Glutamatergic neuron (in vitro differentiated cells): ENCODE results near the gene HTRA3. TPM values are rescaled to one million over a fixed set of nuclear protein-coding genes. Genes with fewer than 3 reads are reported as not detected.

Source experiments
- DNase-seq: peaks from one replicate; pipeline ENCODE4 v3.0.0; 2022
- H3K27ac Mint-ChIP-seq: one replicate; pipeline ENCODE4 v1.8.0; 2020; ENCODE audit warnings: mild to moderate bottlenecking, mixed read lengths, inconsistent platforms; ENCODE audit not compliant: unreplicated experiment
- H3K27me3 Mint-ChIP-seq: one replicate; pipeline ENCODE4 v1.8.0; 2020; ENCODE audit warnings: mild to moderate bottlenecking, moderate library complexity, mixed read lengths, inconsistent platforms; ENCODE audit not compliant: unreplicated experiment
- H3K36me3 Mint-ChIP-seq: one replicate; pipeline ENCODE4 v1.8.0; 2020; ENCODE audit warnings: mild to moderate bottlenecking, mixed read lengths, inconsistent platforms; ENCODE audit not compliant: unreplicated experiment
- H3K4me1 Mint-ChIP-seq: one replicate; pipeline ENCODE4 v1.8.0; 2020; ENCODE audit warnings: mild to moderate bottlenecking, low read depth, mixed read lengths, inconsistent platforms; ENCODE audit not compliant: unreplicated experiment
- H3K4me3 Mint-ChIP-seq: one replicate; pipeline ENCODE4 v1.8.0; 2020; ENCODE audit warnings: mild to moderate bottlenecking, mixed read lengths, inconsistent platforms; ENCODE audit not compliant: unreplicated experiment
- H3K9me3 Mint-ChIP-seq: one replicate; pipeline ENCODE4 v1.8.0; 2020; ENCODE audit warnings: mild to moderate bottlenecking, moderate library complexity, mixed read lengths, inconsistent platforms; ENCODE audit not compliant: unreplicated experiment
- CTCF ChIP-seq: fragments of 200-600 bp; sonication (generic); IDR thresholded peaks from one replicate; pipeline ENCODE4 v1.5.0; 2021; ENCODE audit not compliant: partially characterized antibody, unreplicated experiment
- total RNA-seq: library from RNA; stranded (reverse); fragmentation: NEBNext Ultra II Directional; extraction: Animal tissue kit (Norgen Biotek cat#: 25700); gene quantifications from one replicate; pipeline ENCODE4 v1.2.1, GENCODE V29; 2021; ENCODE audit not compliant: unreplicated experiment

Gene HTRA3
- total RNA-seq, 1 donor from 2014 or later = 0.64 TPM

GRCh38 chr4:8222609-8223388 is 46.8 kb upstream of the HTRA3 start:
- no peak overlapping the region for H3K4me3 Mint-ChIP-seq

GRCh38 chr4:8224267-8224974 is 45.1 kb upstream of the HTRA3 start:
- Mint-ChIP-seq H3K4me1 (peaks cover 7% of the 10 kb centered on the region), H3K27ac (no peak overlapping the region), H3K27me3 (peaks cover 7% of the 10 kb centered on the region), H3K4me3 (no peak overlapping the region), H3K9me3 (peaks cover 5% of the 10 kb centered on the region), H3K36me3 (peaks cover 9% of the 10 kb centered on the region)
- no peak for TF ChIP-seq CTCF
- no peak for DNase-seq

More at GRCh38 chr4:8222609-8223388, 46.8 kb upstream of the HTRA3 start:
- Mint-ChIP-seq H3K27me3 (peaks cover 7% of the 10 kb centered on the region), H3K27ac (no peak overlapping the region), H3K9me3 (peaks cover 5% of the 10 kb centered on the region), H3K36me3 (peaks cover 9% of the 10 kb centered on the region), H3K4me1 (peaks cover 6% of the 10 kb centered on the region)
- TF ChIP-seq CTCF = no peak
- DNase-seq = no peak

GRCh38 chr4:8224975-8225625 is 44.5 kb upstream of the HTRA3 start:
- H3K36me3 Mint-ChIP-seq = peaks cover 9% of the 10 kb centered on the region
- TF ChIP-seq CTCF = no peak
- H3K27ac Mint-ChIP-seq = no peak overlapping the region
- peaks cover 9% of the 10 kb centered on the region for H3K4me1 Mint-ChIP-seq
- H3K9me3 Mint-ChIP-seq = peaks cover 5% of the 10 kb centered on the region
- H3K4me3 Mint-ChIP-seq = no peak overlapping the region
- peaks cover 7% of the 10 kb centered on the region for H3K27me3 Mint-ChIP-seq
- DNase-seq = no peak

- Mint-ChIP-seq H3K9me3 (peaks cover 5% of the 10 kb centered on the region), H3K4me3 (no peak overlapping the region), H3K36me3 (peaks cover 8% of the 10 kb centered on the region), H3K27ac (no peak overlapping the region), H3K27me3 (peaks cover 7% of the 10 kb centered on the region), H3K4me1 (peaks cover 9% of the 10 kb centered on the region)
- DNase-seq = no peak
- no peak for TF ChIP-seq CTCF
Measured at GRCh38 chr4:8225706-8226443, 43.7 kb upstream of the HTRA3 start.
